K562 (cell line): Measurements from ENCODE around the gene INHBE. TPM values are rescaled to one million over a fixed set of nuclear protein-coding genes. Genes with fewer than 3 reads are reported as not detected.

Experiments used
- ARID1B ChIP-seq: fragments of 450-650 bp; IDR thresholded peaks from 2 replicates; pipeline ENCODE4 v1.6.1; 2016; ENCODE audit warnings: antibody characterized with exemption, mild to moderate bottlenecking, inconsistent platforms
- CBFA2T3 ChIP-seq: fragments of 450-650 bp; IDR thresholded peaks from 2 replicates; pipeline ENCODE4 v1.6.1; 2017
- DPF2 ChIP-seq: fragments of 450-650 bp; IDR thresholded peaks from 2 replicates; pipeline ENCODE4 v1.6.1; 2016
- HCFC1 ChIP-seq: IDR thresholded peaks from 2 replicates; pipeline ENCODE4 v1.6.1; 2012; ENCODE audit warnings: low read depth, low read length, improper control_type of control experiment
- L3MBTL2 ChIP-seq: fragments of 450-650 bp; IDR thresholded peaks from 2 replicates; pipeline ENCODE4 v1.6.1; 2016; ENCODE audit warnings: mild to moderate bottlenecking, moderate library complexity
- NFIX ChIP-seq: fragments of 250-450 bp; sonication (Bioruptor Pico); IDR thresholded peaks from 2 replicates; pipeline ENCODE4 v1.4.0; 2020; ENCODE audit warnings: low read depth, mild to moderate bottlenecking, moderate library complexity
- PKNOX1 ChIP-seq: fragments of 450-650 bp; IDR thresholded peaks from 2 replicates; pipeline ENCODE4 v1.6.1; 2016
- PREB ChIP-seq: sonication (generic); formaldehyde crosslinking; IDR thresholded peaks from 2 replicates; pipeline ENCODE4 v1.8.1; 2023; ENCODE audit warnings: mild to moderate bottlenecking, missing genetic modification reagents
- RBM14 ChIP-seq: fragments of 200-400 bp; formaldehyde crosslinking; IDR thresholded peaks from 2 replicates; pipeline ENCODE4 v1.6.1; 2018; ENCODE audit warnings: low read depth, mild to moderate bottlenecking, low read length, moderate library complexity, borderline replicate concordance; ENCODE audit not compliant: insufficient read depth
- ZKSCAN3 ChIP-seq: fragments of 250-450 bp; sonication (Bioruptor Pico); IDR thresholded peaks from 2 replicates; pipeline ENCODE4 v1.4.0; 2020
- ZNF77 ChIP-seq: fragments of 250-450 bp; sonication (Bioruptor Pico); IDR thresholded peaks from 2 replicates; pipeline ENCODE4 v1.5.0; 2020
- polyA plus RNA-seq, 8 experiments: library from polyadenylated mRNA; depleted of rRNA in 4 of 8; stranded (reverse) in 5 of 8; unstranded in 3 of 8; fragments of >200 nt; fragmentation: Nextera tagmentation in 2 of 8; fragmentation: Illumina TruSeq in 1 of 8; extraction: Ambion mirVana in 2 of 8; extraction: Trizol in 1 of 8; gene quantifications; 2 replicates each; pipeline versions ENCODE4 v1.2.1 to v1.2.3, GENCODE V29; 2011 to 2014; ENCODE audit warnings: inconsistent platforms in 1 of 8, missing spikeins in 1 of 8
- total RNA-seq, 7 experiments: library from RNA; depleted of rRNA in 6 of 7; stranded (reverse); fragments of >200 nt in 6 of 7; fragmentation: Illumina TruSeq in 2 of 7; extraction: Trizol in 2 of 7; gene quantifications; 2 replicates each; pipeline versions ENCODE4 v1.2.1 to v1.2.3, GENCODE V29; 2011 to 2021; ENCODE audit warnings: low replicate concordance in 1 of 7
- TF ChIP-seq, protein P1 (sequence below), 2 experiments: fragments of 450-650 bp; formaldehyde crosslinking in 1 of 2; IDR thresholded peaks; 2 replicates each; pipeline versions ENCODE4 v1.4.0 to v1.6.1; 2014 to 2020; ENCODE audit warnings: mild to moderate bottlenecking in 2 of 2, borderline replicate concordance in 1 of 2, low read depth in 1 of 2
- TF ChIP-seq, protein P2 (sequence below): fragments of 450-650 bp; formaldehyde crosslinking; IDR thresholded peaks from 2 replicates; pipeline ENCODE4 v1.4.0; 2022; ENCODE audit warnings: missing genetic modification characterization
- TF ChIP-seq, protein P3 (sequence below): fragments of 450-650 bp; formaldehyde crosslinking; IDR thresholded peaks from 2 replicates; pipeline ENCODE4 v1.4.0; 2022; ENCODE audit warnings: mild to moderate bottlenecking, moderate library complexity

Gene INHBE
- total and polyA plus RNA-seq, 9 of the 15 experiments (the other 6 are each of a cell fraction or from before 2014, with no cell fraction given): 0.94 to 9.9 (median 7.3) TPM

DNA sequence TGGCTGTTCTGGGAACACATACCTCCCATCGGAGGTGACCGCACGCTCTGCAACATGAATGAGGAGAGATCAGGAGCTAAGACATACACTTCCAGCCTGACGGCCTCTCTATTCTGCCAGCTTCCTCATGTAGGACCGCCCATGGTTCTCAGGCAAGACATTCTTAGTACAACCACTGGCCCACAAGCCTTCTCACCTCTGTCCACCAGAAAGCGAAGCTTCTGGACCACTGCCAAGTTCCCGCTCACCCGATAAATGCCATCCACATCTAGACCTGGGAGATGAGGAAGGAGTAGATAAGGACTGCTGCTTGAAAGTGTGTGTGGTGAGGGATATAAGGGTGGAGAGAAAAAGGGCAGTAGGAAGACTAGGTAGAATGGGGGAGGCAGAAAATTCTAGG lies 19.3 kb downstream of the INHBE start (continued):
- TF ChIP-seq, protein P1, sequence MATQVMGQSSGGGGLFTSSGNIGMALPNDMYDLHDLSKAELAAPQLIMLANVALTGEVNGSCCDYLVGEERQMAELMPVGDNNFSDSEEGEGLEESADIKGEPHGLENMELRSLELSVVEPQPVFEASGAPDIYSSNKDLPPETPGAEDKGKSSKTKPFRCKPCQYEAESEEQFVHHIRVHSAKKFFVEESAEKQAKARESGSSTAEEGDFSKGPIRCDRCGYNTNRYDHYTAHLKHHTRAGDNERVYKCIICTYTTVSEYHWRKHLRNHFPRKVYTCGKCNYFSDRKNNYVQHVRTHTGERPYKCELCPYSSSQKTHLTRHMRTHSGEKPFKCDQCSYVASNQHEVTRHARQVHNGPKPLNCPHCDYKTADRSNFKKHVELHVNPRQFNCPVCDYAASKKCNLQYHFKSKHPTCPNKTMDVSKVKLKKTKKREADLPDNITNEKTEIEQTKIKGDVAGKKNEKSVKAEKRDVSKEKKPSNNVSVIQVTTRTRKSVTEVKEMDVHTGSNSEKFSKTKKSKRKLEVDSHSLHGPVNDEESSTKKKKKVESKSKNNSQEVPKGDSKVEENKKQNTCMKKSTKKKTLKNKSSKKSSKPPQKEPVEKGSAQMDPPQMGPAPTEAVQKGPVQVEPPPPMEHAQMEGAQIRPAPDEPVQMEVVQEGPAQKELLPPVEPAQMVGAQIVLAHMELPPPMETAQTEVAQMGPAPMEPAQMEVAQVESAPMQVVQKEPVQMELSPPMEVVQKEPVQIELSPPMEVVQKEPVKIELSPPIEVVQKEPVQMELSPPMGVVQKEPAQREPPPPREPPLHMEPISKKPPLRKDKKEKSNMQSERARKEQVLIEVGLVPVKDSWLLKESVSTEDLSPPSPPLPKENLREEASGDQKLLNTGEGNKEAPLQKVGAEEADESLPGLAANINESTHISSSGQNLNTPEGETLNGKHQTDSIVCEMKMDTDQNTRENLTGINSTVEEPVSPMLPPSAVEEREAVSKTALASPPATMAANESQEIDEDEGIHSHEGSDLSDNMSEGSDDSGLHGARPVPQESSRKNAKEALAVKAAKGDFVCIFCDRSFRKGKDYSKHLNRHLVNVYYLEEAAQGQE (IDR thresholded peaks at IDR 0.05; ENCODE audit: borderline replicate concordance): no peak
- TF ChIP-seq, protein P1 (CRISPR knock-in tag; IDR thresholded peaks at IDR 0.05; ENCODE audit: low read depth): no peak
- no peak for TF ChIP-seq PKNOX1
- TF ChIP-seq PREB (CRISPR knock-in tag): no peak
- no peak for TF ChIP-seq ZNF77
- TF ChIP-seq L3MBTL2: 0 out of 2 replicates have a peak, but pooled peaks have one; percentile 16
- TF ChIP-seq ZKSCAN3 (CRISPR knock-in tag): no peak
- 0 out of 2 replicates have a peak, but pooled peaks have one; percentile 13 for TF ChIP-seq NFIX (CRISPR knock-in tag)
- 0 out of 2 replicates have a peak, but pooled peaks have one; percentile 24 for TF ChIP-seq DPF2
- TF ChIP-seq RBM14: no peak
- TF ChIP-seq, protein P2, sequence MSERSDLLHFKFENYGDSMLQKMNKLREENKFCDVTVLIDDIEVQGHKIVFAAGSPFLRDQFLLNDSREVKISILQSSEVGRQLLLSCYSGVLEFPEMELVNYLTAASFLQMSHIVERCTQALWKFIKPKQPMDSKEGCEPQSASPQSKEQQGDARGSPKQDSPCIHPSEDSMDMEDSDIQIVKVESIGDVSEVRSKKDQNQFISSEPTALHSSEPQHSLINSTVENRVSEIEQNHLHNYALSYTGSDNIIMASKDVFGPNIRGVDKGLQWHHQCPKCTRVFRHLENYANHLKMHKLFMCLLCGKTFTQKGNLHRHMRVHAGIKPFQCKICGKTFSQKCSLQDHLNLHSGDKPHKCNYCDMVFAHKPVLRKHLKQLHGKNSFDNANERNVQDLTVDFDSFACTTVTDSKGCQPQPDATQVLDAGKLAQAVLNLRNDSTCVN: no peak
- TF ChIP-seq, protein P3, sequence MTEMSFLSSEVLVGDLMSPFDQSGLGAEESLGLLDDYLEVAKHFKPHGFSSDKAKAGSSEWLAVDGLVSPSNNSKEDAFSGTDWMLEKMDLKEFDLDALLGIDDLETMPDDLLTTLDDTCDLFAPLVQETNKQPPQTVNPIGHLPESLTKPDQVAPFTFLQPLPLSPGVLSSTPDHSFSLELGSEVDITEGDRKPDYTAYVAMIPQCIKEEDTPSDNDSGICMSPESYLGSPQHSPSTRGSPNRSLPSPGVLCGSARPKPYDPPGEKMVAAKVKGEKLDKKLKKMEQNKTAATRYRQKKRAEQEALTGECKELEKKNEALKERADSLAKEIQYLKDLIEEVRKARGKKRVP: no peak
- TF ChIP-seq HCFC1: no peak
- 0 out of 2 replicates have a peak, but pooled peaks have one; percentile 32 for TF ChIP-seq CBFA2T3
- TF ChIP-seq ARID1B: peak; percentile 37; the same call in 1 of the 2 replicates
